Erythroblast (primary cell): ENCODE data around the gene POU2AF3.

Experiments
- GATA1 ChIP-seq: IDR thresholded peaks from 2 replicates; pipeline ENCODE4 v1.6.1; 2011; ENCODE audit warnings: low read depth, mild to moderate bottlenecking, control low read depth, low read length, moderate library complexity
- POLR2A ChIP-seq: IDR thresholded peaks from 2 replicates; pipeline ENCODE4 v1.6.1; 2011; ENCODE audit warnings: mild to moderate bottlenecking, low read length

- TF ChIP-seq GATA1 (no peak), POLR2A (no peak)
Measured at GRCh38 chr11:111348147-111348546, 49.8 kb downstream of the POU2AF3 start.
